GM23338 (cell line): ENCODE measurements around the gene RNF186. TPM values are rescaled to one million over a fixed set of nuclear protein-coding genes. Genes with fewer than 3 reads are reported as not detected.

ENCODE experiments used
- ATAC-seq: fragments of 200-7000 bp; cut with Tn5 transposase; 3 replicates; pipeline ENCODE4 v1.9.1; 2020
- DNase-seq: peaks from one replicate; pipeline ENCODE4 v3.0.0-alpha.2; 2015; ENCODE audit warnings: low spot score
- H2AFZ ChIP-seq: fragments of 200-600 bp; sonication (generic); 2 replicates; pipeline ENCODE4 v1.8.0; 2016; ENCODE audit warnings: antibody characterized with exemption, mild to moderate bottlenecking, moderate library complexity
- H3F3A ChIP-seq: fragments of 200-600 bp; sonication (generic); replicated peaks from 2 replicates; pipeline ENCODE4 v1.8.0; 2017; ENCODE audit warnings: antibody characterized with exemption, mixed run types, low read depth
- H3K27ac ChIP-seq: fragments of 200-600 bp; sonication (generic); 2 replicates; pipeline ENCODE4 v1.6.1; 2016; ENCODE audit warnings: low read depth
- H3K27me3 ChIP-seq: fragments of 200-600 bp; sonication (generic); 2 replicates; pipeline ENCODE4 v1.8.0; 2016; ENCODE audit warnings: mild to moderate bottlenecking, mixed run types, moderate library complexity; ENCODE audit not compliant: insufficient read depth
- H3K36me3 ChIP-seq: fragments of 200-600 bp; sonication (generic); 2 replicates; pipeline ENCODE4 v1.8.0; 2016; ENCODE audit warnings: mild to moderate bottlenecking; ENCODE audit not compliant: insufficient read depth
- H3K4me1 ChIP-seq: fragments of 200-600 bp; sonication (generic); 2 replicates; pipeline ENCODE4 v1.8.0; 2016; ENCODE audit warnings: mild to moderate bottlenecking, moderate library complexity; ENCODE audit not compliant: insufficient read depth
- H3K4me2 ChIP-seq: fragments of 200-600 bp; sonication (generic); 2 replicates; pipeline ENCODE4 v1.7.1; 2017; ENCODE audit warnings: mixed run types
- H3K4me3 ChIP-seq: fragments of 200-600 bp; sonication (generic); 2 replicates; pipeline ENCODE4 v1.6.1; 2016; ENCODE audit warnings: mixed run types
- H3K79me2 ChIP-seq: fragments of 200-600 bp; sonication (generic); replicated peaks from 2 replicates; pipeline ENCODE4 v1.8.0; 2017; ENCODE audit warnings: mild to moderate bottlenecking; ENCODE audit not compliant: insufficient read depth
- H3K9me2 ChIP-seq: fragments of 200-600 bp; sonication (generic); 2 replicates; pipeline ENCODE4 v1.8.0; 2017; ENCODE audit not compliant: insufficient read depth
- H4K20me1 ChIP-seq: fragments of 200-600 bp; sonication (generic); replicated peaks from 2 replicates; pipeline ENCODE4 v1.8.0; 2017; ENCODE audit warnings: mild to moderate bottlenecking; ENCODE audit not compliant: insufficient read depth
- H3K27ac Mint-ChIP-seq: 2 replicates; pipeline ENCODE4 v1.8.0; 2020; ENCODE audit warnings: inconsistent platforms, mild to moderate bottlenecking, moderate library complexity, mixed read lengths
- H3K27me3 Mint-ChIP-seq: 3 replicates; pipeline ENCODE4 v1.8.0; 2022; ENCODE audit warnings: low read depth, mild to moderate bottlenecking, moderate library complexity, mixed read lengths, inconsistent platforms; ENCODE audit not compliant: insufficient read depth, poor library complexity
- H3K36me3 Mint-ChIP-seq: 3 replicates; pipeline ENCODE4 v1.8.0; 2021; ENCODE audit warnings: low read depth, mild to moderate bottlenecking, inconsistent platforms, moderate library complexity, mixed read lengths
- H3K4me1 Mint-ChIP-seq: 3 replicates; pipeline ENCODE4 v1.8.0; 2020; ENCODE audit warnings: mild to moderate bottlenecking, inconsistent platforms, mixed read lengths
- H3K4me3 Mint-ChIP-seq: 3 replicates; pipeline ENCODE4 v1.8.0; 2021; ENCODE audit warnings: moderate library complexity, mild to moderate bottlenecking, inconsistent platforms, mixed read lengths
- H3K9me3 Mint-ChIP-seq: 3 replicates; pipeline ENCODE4 v1.8.0; 2020; ENCODE audit warnings: moderate library complexity, mild to moderate bottlenecking, inconsistent platforms, mixed read lengths
- CREB1 ChIP-seq: fragments of 250-450 bp; sonication (Bioruptor Pico); IDR thresholded peaks from 2 replicates; pipeline ENCODE4 v1.5.0; 2020; ENCODE audit warnings: low read depth, mild to moderate bottlenecking, moderate library complexity
- CTCF ChIP-seq, 2 experiments: fragments of 200-600 bp in 1 of 2; sonication (generic) in 1 of 2; conservative IDR thresholded peaks; 2 replicates each; pipeline versions ENCODE4 v1.5.1 to v1.6.1; 2016 to 2017; ENCODE audit warnings: antibody characterized with exemption in 2 of 2, low read depth in 2 of 2, mild to moderate bottlenecking in 2 of 2, moderate library complexity in 1 of 2
- EZH2 ChIP-seq: fragments of 200-600 bp; sonication (generic); IDR thresholded peaks from one replicate; pipeline ENCODE4 v1.8.0; 2017; ENCODE audit warnings: antibody characterized with exemption, mild to moderate bottlenecking, low read depth; ENCODE audit not compliant: unreplicated experiment
- EZH2phosphoT487 ChIP-seq: fragments of 200-600 bp; sonication (generic); IDR thresholded peaks from one replicate; pipeline ENCODE4 v1.8.1; 2018; ENCODE audit warnings: antibody characterized with exemption; ENCODE audit not compliant: unreplicated experiment
- JUNB ChIP-seq: IDR thresholded peaks from one replicate; pipeline ENCODE4 v1.6.1; 2016; ENCODE audit warnings: antibody characterized with exemption; ENCODE audit not compliant: unreplicated experiment
- NANOG ChIP-seq: IDR thresholded peaks from 2 replicates; pipeline ENCODE4 v1.6.1; 2016; ENCODE audit warnings: antibody characterized with exemption, borderline replicate concordance
- POLR2AphosphoS5 ChIP-seq: IDR thresholded peaks from 2 replicates; pipeline ENCODE4 v1.6.1; 2016; ENCODE audit warnings: antibody characterized with exemption, low read depth
- STAT1 ChIP-seq: IDR thresholded peaks from one replicate; pipeline ENCODE4 v1.6.1; 2016; ENCODE audit warnings: antibody characterized with exemption; ENCODE audit not compliant: unreplicated experiment
- ZNF114 ChIP-seq: fragments of 250-450 bp; sonication (Bioruptor Pico); IDR thresholded peaks from 2 replicates; pipeline ENCODE4 v1.5.0; 2020; ENCODE audit warnings: mild to moderate bottlenecking, moderate library complexity
- ZNF331 ChIP-seq: fragments of 250-450 bp; sonication (Bioruptor Pico); IDR thresholded peaks from 2 replicates; pipeline ENCODE4 v1.5.0; 2020; ENCODE audit warnings: low read depth, mild to moderate bottlenecking, moderate library complexity
- ZNF462 ChIP-seq: fragments of 250-450 bp; sonication (Bioruptor Pico); IDR thresholded peaks from 2 replicates; pipeline ENCODE4 v1.5.0; 2020; ENCODE audit warnings: mild to moderate bottlenecking, moderate library complexity
- polyA plus RNA-seq: library from polyadenylated mRNA; unstranded; fragments of >200 nt; fragmentation: Nextera tagmentation; extraction: Ambion mirVana; gene quantifications from 2 replicates; pipeline ENCODE4 v1.2.1, GENCODE V29; 2016
- total RNA-seq: library from RNA; depleted of rRNA; stranded (reverse); fragments of >200 nt; shearing (Covaris generic); gene quantifications from 2 replicates; pipeline ENCODE4 v1.2.3, GENCODE V29; 2014
- TF ChIP-seq, protein P1 (sequence below): IDR thresholded peaks from one replicate; pipeline ENCODE4 v1.6.1; 2018; ENCODE audit warnings: antibody characterized with exemption; ENCODE audit not compliant: unreplicated experiment
- TF ChIP-seq, protein P2 (sequence below): IDR thresholded peaks from 2 replicates; pipeline ENCODE4 v1.6.1; 2016; ENCODE audit warnings: antibody characterized with exemption

The RNF186 gene
- total and polyA plus RNA-seq, 2 experiments from 2014 or later = not detected

- no peak overlapping the region for H3K27ac Mint-ChIP-seq
- Histone ChIP-seq H2AFZ (peak overlapping the region; percentile 38; the same call in 1 of the 2 replicates), H3K27me3 (no peaks in the 10 kb centered on the region), H3K9me2 (no peaks in the 10 kb centered on the region), H3K4me3 (no peak overlapping the region), H3K4me2 (no peak overlapping the region), H3K79me2 (no peaks in the 10 kb centered on the region), H4K20me1 (no peaks in the 10 kb centered on the region), H3K27ac (no peak overlapping the region), H3F3A (no peaks in the 10 kb centered on the region), H3K4me1 (no peaks in the 10 kb centered on the region), H3K36me3 (no peaks in the 10 kb centered on the region)
- peaks cover 11% of the 10 kb centered on the region for H3K27me3 Mint-ChIP-seq
- no peak for ATAC-seq
- no peaks in the 10 kb centered on the region for H3K36me3 Mint-ChIP-seq
- TF ChIP-seq, protein P1, sequence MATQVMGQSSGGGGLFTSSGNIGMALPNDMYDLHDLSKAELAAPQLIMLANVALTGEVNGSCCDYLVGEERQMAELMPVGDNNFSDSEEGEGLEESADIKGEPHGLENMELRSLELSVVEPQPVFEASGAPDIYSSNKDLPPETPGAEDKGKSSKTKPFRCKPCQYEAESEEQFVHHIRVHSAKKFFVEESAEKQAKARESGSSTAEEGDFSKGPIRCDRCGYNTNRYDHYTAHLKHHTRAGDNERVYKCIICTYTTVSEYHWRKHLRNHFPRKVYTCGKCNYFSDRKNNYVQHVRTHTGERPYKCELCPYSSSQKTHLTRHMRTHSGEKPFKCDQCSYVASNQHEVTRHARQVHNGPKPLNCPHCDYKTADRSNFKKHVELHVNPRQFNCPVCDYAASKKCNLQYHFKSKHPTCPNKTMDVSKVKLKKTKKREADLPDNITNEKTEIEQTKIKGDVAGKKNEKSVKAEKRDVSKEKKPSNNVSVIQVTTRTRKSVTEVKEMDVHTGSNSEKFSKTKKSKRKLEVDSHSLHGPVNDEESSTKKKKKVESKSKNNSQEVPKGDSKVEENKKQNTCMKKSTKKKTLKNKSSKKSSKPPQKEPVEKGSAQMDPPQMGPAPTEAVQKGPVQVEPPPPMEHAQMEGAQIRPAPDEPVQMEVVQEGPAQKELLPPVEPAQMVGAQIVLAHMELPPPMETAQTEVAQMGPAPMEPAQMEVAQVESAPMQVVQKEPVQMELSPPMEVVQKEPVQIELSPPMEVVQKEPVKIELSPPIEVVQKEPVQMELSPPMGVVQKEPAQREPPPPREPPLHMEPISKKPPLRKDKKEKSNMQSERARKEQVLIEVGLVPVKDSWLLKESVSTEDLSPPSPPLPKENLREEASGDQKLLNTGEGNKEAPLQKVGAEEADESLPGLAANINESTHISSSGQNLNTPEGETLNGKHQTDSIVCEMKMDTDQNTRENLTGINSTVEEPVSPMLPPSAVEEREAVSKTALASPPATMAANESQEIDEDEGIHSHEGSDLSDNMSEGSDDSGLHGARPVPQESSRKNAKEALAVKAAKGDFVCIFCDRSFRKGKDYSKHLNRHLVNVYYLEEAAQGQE = no peak
- no peak for TF ChIP-seq ZNF114
- TF ChIP-seq, protein P2, sequence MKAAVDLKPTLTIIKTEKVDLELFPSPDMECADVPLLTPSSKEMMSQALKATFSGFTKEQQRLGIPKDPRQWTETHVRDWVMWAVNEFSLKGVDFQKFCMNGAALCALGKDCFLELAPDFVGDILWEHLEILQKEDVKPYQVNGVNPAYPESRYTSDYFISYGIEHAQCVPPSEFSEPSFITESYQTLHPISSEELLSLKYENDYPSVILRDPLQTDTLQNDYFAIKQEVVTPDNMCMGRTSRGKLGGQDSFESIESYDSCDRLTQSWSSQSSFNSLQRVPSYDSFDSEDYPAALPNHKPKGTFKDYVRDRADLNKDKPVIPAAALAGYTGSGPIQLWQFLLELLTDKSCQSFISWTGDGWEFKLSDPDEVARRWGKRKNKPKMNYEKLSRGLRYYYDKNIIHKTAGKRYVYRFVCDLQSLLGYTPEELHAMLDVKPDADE = no peak
- no peak for TF ChIP-seq EZH2
- no peak for TF ChIP-seq POLR2AphosphoS5
- TF ChIP-seq NANOG = no peak
- no peak for TF ChIP-seq STAT1
- TF ChIP-seq CREB1 (CRISPR knock-in tag) = no peak
- TF ChIP-seq ZNF331 (CRISPR knock-in tag) = no peak
- no peak for TF ChIP-seq ZNF462 (CRISPR knock-in tag)
- TF ChIP-seq JUNB = no peak
- TF ChIP-seq EZH2phosphoT487 = no peak
- TF ChIP-seq CTCF (conservative IDR thresholded peaks at IDR 0.05; ENCODE audit: low read depth in 2 of 2) = no peak
- no peak overlapping the region for H3K4me3 Mint-ChIP-seq
- H3K4me1 Mint-ChIP-seq = no peaks in the 10 kb centered on the region
- no peak for DNase-seq
- H3K9me3 Mint-ChIP-seq = no peaks in the 10 kb centered on the region
Measured at GRCh38 chr1:19854866-19855265, 39.8 kb upstream of the RNF186 start.
